GM21717 (cell line): ENCODE measurements around the gene AKT2.

Source experiments
- ATAC-seq: cut with Tn5 transposase; IDR thresholded peaks from one replicate; pipeline ENCODE4 v1.9.1; 2021; ENCODE audit warnings: mild to moderate bottlenecking, moderate library complexity; ENCODE audit not compliant: unreplicated experiment

AKT2 gene

DNA sequence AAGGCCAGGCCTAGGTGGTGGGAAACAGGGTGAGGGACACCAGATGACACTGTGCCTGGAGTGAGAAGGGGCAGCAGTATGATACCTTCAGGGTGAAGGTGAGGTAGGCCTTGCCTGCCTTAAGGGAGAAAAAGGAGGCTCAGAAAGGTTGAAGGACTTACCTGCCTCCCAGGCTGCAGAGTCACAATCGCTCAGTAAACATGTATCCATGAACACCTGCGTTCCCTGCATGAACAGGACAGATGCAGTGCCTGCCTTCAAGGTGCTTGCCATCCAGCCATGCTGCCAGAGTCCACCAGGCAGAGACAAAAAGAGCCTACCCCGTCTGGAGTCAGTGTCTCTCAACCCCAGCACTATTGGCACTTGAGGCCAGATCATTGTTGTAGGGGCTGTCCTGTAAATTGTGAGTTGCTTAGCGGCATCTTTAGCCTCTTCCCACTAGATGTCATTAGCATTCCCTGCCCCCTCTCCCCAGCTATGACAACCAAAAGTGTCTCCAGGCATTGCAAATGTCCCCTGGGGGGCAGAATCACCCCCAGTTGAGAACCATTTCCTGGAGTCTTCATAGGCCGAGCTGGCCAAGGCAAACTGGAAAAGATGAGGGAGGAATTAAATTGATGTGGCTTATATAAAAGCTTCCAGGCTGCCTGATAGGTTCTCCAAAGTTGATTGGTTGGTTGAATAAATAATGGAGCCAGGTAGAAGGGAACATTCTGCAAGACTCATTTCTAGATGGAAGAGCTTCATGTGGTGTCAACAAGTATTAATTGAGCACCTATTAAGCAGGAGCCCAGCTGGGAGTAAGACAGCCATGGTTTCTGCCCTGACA is 92.2 kb downstream of the AKT2 start:
- no peak for ATAC-seq

DNA sequence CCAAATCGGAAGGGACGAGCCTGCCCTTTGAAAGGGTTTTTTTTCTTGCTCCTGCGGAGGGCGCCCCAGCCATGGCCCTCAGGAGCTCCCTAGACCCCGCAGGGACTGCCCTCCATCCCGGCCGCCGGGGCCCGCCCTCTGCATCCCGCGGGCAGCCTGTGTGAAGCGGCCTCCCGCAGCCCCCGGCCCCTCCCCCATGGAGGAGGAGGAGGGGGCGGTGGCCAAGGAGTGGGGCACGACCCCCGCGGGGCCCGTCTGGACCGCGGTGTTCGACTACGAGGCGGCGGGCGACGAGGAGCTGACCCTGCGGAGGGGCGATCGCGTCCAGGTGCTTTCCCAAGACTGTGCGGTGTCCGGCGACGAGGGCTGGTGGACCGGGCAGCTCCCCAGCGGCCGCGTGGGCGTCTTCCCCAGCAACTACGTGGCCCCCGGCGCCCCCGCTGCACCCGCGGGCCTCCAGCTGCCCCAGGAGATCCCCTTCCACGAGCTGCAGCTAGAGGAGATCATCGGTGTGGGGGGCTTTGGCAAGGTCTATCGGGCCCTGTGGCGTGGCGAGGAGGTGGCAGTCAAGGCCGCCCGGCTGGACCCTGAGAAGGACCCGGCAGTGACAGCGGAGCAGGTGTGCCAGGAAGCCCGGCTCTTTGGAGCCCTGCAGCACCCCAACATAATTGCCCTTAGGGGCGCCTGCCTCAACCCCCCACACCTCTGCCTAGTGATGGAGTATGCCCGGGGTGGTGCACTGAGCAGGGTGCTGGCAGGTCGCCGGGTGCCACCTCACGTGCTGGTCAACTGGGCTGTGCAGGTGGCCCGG is 93.1 kb downstream of the AKT2 start:
- peak; percentile 7 for ATAC-seq

DNA sequence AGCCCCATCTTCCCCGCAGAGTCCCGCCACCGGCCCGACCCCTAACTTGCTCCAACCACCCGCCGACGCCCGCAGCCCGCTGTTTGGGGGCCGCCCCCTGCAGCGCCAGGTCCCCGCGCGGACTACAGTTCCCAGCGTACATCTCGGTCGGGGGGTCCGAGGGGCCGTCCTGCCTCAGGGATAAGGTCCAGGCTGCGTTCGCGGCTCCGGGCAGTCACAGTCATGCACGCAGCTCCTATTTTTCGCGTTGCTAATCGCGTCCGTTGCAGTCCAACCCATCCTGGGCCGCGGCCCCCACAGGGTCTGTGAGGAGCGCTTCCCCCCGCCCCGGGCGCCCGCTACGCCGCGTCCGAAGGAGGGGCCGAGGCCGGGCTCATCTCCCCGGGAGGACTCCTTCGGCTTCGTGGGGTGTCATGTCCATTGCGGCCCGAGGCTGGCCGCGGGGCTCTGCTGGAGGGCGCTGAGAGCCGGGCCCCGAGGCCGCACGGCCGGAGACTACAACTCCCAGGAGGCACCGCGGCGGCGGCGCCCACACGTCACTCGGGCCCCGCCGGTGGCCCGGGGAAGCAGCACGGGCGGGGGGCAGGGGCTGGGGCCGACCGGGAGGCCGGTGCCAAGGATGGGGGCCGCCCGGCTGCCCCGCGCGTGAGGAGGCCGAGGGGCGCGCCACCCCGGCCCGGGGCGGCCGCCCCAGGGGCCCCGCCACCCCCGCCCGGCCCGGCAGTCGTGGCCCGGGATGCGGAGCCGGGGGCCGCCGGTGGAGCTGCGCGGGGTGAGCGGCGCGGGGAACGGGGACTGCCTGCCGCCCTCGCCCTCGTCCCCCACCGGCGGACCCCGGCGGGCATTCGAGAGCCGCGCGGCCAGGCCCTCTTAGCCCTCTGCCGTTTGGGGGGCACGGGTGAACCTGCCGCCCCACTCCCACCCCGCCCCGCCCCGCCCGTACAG is 94.0 kb downstream of the AKT2 start, which contains the start of gene MAP3K10:
Gene MAP3K10, plus strand, starts transcription at position 536 of the 945 bp plus-strand sequence. CDS start 606 bp downstream, outside the sequence.
- ATAC-seq, result peak; percentile 65

DNA sequence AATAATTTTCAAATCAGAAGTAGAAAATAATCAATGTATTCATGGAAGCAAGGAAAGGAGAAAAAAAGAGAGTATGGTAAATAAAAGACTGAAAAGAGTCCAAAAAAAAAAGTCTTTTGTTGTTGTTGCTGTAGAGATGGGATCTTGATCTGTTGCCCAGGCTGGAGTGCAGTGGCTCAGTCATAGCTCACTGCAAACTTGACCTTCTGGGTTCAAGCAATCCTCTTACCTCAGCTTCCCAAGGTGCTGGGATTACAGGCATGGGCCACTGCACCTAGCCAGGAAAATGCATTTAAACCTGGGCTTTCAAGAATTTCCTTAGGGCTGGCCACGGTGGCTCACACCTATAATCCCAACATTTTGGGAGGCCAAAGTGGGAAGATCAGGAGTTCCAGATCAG is 100.9 kb downstream of the AKT2 start:
- ATAC-seq, result no peak
